GM12873 (cell line): Measurements from ENCODE around the gene SYCP2.

ENCODE experiments used
- CTCF ChIP-seq: IDR thresholded peaks from 2 replicates; pipeline ENCODE4 v1.5.1; 2012; ENCODE audit warnings: low read depth, mild to moderate bottlenecking, moderate library complexity, low read length, control low read depth; ENCODE audit not compliant: insufficient read depth; ENCODE audit errors: missing control alignments

Gene SYCP2

GRCh38 chr20:59940956-59941294, 7.5 kb upstream of the SYCP2 start:
- TF ChIP-seq CTCF = no peak

DNA sequence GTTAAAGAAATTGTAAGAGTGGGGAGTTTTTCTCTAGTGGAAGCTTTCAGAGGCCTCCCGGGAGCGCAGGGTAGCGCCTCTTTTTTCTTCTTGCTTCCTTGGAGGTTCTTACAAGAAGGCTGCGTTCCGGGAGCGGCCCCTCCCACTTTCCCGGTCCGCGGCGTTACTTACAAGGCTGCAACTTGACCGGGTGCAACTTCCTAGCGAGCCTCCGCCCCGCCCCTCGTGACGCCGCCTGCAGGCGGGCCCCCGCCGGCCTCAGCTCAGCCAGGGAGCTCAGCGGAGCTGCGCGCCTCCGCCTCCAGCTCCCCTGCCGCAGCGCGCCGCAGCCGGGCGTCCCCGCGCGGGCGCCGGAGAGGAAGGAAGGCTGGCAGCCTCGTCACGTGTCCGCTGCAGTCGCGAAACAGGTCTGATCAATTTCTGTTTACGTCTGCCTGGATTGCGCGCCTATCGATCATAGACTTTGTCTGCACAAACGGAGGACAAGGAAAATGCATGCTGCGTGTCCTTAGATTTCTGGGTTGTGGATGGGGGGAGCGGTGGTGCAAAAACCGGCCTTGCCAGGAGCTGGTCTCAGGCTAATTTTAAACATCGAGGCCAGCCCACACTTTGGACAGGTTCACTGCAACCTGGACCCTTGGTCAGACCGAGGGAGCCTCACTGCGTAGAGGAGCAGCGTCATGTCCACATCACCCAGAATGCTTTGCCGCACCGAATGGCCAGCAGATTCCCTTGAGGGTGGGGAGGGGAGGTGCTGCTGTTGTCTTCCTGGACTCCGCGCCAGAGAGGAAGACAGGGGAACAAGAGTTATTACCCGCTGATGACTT, 6.9 kb upstream of the SYCP2 start, which contains the start of the genes FAM217B and PPP1R3D:
TSS of gene FAM217B (plus strand) at position 261 of the 827 bp plus-strand sequence. CDS start 3,555 bp downstream, outside the sequence.
TSS of gene PPP1R3D (minus strand) at position 177 of the 827 bp plus-strand sequence. CDS start 374 bp downstream, outside the sequence.
- no peak for TF ChIP-seq CTCF

- TF ChIP-seq CTCF = no peak
These were observed 6.4 kb upstream of the SYCP2 start for GRCh38 chr20:59939879-59940128.

DNA sequence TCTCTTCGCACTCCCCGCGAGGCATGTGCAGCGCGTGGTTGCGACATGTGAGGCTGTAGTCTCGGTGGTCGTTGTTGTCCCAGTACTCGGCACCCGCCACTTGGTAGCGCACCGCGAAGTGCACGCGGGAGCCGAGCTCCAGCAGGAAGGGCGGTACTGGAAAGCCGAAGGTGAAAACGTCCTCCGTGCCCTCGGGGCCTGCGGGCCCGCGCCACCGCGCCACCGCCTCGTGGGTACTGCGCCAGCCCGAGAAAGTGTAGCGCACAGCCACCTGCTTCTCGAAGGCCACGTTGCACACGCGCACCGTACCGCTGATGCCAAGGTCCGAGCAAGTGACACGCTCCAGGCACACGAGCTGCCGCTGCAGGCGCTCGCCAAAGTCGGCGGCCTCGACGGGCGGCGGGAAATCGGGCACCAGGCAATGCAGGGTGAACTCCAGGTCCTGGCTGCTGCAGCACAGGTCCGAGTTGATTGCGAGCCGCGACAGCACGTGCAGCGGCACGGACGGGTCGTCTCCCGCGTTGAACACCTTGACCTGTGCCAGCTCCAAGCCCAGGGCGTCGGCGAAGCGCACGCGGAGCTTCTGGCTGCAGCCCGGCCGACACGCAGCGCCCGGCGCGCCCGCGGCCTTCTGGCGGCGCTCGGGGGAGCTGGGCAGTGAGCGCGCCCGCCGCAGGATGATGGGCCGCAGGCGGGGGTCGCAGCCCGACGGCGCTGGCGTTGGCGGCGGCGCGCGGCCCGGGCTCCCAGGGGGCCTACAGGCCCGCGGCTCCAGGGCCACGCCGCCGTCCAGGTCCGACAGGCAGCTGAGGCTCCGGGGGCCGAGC, 5.8 kb upstream of the SYCP2 start:
- no peak for TF ChIP-seq CTCF

- no peak for TF ChIP-seq CTCF
These were observed 5.2 kb upstream of the SYCP2 start for GRCh38 chr20:59938696-59939051.

GRCh38 chr20:59938221-59938620, 4.8 kb upstream of the SYCP2 start:
- TF ChIP-seq CTCF = no peak

DNA sequence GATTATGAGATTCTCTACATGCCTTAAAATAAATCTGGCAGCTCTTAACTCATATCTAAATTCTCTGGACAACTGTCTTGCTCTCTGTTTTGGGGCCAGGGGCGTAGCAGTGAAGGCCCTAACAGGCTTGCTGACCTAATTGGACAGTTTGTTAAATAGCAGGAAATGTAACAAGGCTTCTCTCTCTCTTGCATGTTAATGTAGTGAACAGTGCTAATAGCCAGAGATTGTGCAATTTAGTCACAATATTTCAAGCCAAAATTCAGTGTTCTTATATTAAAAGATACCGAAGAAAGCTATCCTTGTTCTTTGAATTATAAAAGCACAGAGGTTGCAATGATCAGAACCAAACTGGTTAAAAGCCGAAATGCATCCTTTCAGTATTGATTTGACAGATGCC, 3.7 kb upstream of the SYCP2 start:
- no peak for TF ChIP-seq CTCF
